GM19099 (cell line): ENCODE results near the gene FGF19.

Experiments
- POLR2A ChIP-seq: IDR thresholded peaks from 3 replicates; pipeline ENCODE4 v1.6.1; 2011; ENCODE audit warnings: low read depth; ENCODE audit not compliant: insufficient read length; ENCODE audit errors: extremely low read depth

Gene FGF19

DNA sequence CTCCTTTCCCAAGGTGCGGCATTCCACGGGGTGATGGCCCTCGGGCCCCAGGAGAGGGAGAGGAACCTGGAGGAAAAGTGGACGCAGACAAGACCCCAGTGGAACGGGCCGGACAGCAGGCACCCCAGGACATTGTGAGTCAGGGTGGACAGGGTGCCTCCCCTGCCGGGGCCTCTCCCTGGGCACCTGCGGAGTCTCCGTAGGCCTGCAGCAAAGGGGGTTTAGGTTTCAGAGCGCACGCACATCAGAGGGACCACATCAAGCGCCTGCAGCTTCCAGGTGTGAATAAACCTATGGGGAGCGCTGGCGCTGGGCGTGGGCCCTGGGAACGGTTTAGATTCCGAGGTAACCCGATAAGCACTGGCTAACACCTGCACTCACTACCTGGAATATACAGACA is 22.7 kb upstream of the FGF19 start:
- TF ChIP-seq POLR2A: no peak

DNA sequence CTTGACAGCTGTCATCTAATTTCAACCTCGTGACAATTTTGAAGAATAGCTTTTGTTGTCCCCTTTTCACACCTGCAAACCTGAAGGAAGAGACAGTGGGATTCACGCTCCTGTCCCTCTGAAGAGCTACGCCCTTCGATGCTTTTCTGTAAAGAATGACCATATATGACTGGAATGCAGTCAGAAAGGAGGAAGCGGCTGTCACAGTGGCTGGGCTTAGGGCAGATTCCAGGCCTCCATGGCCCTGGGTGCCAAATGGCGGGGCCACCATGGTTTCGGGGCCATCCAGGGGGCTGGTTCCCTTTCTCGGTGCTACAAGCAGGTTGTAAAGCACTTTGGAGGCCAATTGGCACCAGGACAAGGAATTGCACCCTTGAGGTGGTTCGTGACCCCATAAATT is 22.2 kb upstream of the FGF19 start:
- TF ChIP-seq POLR2A: no peak

DNA sequence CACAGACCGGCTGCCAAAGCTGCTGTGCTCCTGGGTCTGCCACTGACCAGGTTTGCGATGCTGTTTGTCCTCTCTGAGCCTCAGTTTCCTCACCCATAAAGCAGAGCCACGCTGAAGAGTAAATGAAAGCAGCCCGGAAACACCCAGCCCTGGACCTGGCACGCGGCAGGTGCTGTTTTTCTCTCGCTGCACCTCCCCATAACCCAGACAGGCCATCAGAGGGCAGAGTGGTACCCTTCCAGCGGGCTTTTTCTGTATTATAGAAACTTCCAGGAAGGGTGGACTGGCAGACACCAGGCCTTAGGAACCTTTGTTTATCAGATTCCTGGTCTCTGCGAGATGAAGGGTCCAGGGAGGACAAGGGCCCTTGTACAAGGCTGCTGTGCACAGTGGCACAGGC is 17.9 kb upstream of the FGF19 start:
- TF ChIP-seq POLR2A: no peak

DNA sequence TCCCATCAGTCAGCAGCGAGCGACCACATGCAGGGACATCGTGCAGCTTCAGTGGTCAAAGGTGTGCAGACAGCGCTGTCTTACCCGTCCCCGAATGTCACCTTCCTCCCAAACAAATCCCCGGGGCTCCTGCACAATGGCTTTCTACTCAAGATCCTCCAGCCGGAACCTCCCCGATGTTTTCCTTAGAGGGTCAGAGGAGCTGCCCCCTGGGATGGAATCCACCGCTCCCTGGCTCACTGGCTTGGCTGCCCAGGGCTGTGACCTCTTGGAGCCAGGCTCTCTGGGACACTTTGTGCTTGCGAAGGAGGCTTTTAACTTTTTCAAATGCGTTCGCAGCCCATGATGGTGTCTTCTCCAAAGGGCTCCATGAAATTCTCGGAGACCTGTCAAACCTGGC is 17.3 kb upstream of the FGF19 start:
- TF ChIP-seq POLR2A: no peak

DNA sequence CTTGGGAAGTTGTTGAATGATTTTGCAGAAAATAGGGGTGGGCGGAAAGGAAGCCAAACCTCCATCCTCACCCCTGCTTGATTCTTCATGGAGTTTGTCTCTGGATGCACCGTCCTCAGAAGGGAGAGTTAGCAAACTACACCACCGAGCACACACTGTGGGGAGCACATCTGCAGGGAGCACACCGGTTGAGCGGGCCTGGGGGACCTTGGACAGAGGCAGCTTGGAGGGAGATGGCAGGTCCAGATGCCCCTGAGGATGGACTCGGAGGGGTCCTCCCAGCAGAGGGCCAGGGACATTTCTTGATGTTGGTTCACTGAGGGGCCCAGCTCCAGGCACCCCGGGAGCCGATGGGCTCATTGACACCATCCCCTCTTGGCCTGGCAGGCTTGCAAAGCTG is 15.1 kb upstream of the FGF19 start:
- no peak for TF ChIP-seq POLR2A

DNA sequence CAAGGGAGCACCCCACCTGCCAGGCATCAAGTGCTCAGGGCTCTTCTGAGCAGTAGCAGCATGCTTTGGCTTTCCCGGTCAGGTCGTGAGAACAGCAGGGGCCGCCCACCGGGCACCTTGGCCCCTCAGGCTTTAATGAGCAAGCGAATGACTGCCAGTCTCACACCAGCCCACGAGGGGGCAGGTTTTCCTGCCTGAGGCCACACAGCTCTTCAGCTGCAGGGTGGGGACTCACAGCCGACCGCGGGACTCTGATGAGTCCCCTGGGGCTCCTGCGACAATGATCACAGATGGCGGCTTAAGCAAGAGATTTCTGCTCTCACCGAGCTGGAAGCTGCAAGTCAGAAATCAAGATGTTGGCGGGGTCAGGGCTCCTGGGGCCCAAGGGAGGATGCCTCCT is 14.3 kb upstream of the FGF19 start:
- no peak for TF ChIP-seq POLR2A

DNA sequence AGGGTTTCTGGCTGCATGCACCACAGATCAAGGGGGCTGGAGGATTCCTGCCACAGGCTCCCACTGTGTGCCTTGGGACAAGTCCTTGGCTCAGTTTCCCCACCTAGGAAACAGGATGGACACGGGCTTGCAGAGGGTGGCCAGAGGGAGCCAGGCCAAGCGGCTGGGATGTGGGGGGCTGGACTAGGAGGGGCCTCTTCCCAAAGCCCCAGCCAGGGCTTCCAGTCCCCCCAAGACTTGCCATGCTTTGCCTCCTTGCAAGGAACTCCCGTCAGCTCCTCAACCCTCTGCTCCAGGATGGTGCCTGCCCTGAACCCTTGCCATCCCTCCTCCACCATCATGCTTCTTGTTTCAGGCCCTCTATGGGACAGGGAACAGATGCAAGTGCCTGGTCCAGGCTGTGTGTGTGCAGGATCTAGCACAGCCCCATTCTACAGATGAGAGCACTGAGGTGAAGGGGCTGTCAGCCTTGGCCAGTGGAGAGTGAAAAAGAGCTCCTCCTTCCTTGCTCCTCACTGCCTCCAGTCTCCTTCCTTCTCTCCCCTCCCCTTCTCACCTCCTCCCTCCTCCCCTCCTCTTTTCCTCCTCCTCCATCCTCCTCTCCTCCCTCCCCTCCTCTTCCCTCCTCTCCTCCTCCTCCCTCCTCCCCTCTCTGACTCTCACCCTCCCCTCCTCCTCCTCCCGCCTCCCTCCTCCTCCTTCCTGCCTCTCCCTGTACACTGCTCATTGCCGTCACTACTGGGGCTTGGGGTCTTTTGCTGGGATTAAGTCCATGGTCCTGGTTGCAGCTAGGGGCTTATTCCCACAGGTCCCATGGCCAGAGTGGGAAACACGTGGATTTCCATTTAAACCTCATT is 13.3 kb upstream of the FGF19 start:
- no peak for TF ChIP-seq POLR2A

DNA sequence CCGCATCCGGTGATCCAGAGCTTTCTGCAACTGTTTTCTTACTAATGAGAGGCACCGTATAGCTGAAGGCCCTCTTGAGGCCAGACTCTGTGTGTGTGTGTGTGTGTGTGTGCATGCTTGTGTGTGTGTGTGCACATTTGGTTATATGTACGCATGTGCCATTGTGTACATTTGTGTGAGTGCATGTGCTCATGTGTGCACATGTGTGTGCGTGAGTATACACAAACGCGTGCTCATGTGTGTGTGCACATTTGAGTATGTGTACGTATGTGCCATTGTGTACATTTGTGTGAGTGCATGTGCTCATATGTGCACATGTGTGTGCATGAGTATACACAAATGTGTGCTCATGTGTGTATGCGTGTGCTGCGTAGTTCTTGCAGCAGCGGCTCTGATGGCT is 12.3 kb upstream of the FGF19 start:
- TF ChIP-seq POLR2A: no peak

DNA sequence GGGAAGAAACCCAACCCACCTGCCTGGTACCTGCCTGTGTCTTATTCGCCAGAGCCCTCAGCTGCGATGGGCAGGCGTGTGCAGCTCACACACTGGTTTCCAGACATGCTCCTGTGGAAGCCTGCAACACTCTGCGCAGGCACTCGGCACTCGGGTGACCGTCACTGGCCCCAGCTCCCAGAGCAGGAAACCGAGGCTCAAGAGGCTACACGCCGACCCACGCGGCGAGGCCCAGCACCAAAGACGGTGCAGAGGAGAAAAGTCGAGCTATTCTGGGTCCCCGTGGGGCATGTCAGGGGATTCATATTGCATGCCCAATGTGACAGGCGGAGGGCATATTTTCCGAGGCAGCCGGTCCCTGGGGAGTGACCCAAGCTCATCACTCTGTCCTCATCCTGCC is 11.6 kb upstream of the FGF19 start:
- TF ChIP-seq POLR2A: no peak

DNA sequence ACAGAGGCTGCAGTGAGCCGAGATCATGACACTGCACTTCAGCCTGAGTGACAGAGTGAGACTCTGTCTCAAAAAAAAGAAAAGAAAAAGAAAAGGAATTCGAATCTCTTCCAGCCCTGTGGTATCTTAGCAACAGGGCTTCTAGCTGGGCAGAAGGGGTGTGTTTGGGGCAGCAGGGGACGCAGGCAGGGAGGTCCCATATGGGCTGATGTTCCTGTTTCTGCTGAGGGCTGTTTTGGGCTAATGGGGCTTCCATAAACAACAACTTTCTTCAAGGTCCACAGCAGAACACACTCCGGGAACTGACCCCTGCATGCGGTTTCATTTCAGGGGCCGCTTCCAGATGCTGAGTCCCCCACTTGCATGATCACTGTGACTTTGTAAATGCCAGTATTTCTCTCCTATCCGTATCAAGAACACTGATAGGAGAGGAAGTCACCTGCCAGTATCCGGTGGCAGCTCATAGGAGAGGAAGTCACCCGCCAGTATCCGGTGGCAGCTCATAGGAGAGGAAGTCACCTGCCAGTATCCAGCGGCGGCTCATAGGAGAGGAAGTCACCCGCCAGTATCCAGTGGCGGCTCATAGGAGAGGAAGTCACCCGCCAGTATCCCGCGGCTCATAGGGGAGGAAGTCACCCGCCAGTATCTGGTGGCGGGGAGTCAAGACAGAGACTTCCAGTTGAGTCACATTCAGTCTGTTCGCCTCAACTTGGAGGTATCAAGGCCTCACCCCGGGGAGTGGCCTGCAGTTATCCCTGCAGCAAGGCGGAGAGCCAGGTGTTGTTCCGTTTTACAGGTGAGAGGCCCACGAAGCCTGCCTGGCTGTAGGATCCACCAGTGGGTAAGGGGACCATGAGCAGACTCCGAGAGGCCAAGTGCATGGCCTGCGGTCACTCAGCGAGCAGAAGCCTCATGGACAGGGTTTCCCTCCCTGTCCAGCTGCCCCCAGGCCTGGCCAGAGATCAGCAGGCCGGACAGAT is 8.3 kb upstream of the FGF19 start:
- no peak for TF ChIP-seq POLR2A

DNA sequence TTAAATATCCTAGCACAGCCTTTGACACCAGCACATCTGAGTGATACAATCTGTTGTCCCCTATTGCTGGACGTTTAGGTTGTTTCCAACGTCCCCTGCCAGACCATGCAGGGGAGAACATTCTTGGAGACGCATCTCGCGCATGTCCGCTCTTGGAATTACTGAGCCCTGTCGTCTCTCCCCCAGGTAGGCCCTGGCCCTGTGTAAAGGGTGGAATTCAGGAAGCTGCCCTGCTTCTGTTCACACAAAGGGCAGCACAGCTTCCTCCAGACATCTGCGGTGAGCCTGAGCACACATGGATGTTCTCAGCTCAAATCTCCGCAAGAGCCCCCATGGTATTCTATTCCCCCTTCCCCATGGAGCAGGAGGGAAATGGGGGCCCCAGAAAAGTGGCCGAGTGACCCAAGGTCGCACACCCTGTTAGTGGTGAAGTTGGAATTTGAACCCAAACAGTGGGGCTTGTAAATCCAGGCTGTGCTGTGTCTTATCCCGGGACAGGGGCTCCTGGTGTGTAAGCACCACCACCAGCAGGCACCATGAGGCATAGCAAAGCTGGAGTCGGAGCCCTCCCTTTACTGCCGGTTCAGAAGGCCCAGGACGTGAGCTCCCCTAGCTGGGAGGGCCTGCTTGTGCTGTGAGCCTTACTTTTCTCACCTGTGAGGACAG is 5.0 kb upstream of the FGF19 start:
- TF ChIP-seq POLR2A: no peak

DNA sequence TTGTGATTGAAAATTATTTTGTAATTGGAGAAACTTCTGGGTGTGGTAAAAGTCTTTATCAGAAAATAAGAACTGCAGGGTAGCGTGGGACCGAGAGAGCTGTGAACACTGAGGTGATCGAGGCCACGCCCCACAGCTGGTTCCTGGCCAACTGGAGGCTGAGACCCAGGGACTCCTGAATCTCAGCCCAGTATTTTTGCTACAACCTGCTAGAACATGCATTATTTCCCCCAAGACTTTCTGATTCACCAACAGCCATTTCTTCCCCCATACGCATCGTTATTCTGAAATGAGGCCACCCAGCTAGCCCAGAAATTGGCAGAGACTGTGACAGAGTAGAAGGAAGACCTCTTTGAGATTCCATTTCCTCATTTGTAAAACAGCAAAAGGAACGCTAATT is 3.4 kb upstream of the FGF19 start:
- no peak for TF ChIP-seq POLR2A

DNA sequence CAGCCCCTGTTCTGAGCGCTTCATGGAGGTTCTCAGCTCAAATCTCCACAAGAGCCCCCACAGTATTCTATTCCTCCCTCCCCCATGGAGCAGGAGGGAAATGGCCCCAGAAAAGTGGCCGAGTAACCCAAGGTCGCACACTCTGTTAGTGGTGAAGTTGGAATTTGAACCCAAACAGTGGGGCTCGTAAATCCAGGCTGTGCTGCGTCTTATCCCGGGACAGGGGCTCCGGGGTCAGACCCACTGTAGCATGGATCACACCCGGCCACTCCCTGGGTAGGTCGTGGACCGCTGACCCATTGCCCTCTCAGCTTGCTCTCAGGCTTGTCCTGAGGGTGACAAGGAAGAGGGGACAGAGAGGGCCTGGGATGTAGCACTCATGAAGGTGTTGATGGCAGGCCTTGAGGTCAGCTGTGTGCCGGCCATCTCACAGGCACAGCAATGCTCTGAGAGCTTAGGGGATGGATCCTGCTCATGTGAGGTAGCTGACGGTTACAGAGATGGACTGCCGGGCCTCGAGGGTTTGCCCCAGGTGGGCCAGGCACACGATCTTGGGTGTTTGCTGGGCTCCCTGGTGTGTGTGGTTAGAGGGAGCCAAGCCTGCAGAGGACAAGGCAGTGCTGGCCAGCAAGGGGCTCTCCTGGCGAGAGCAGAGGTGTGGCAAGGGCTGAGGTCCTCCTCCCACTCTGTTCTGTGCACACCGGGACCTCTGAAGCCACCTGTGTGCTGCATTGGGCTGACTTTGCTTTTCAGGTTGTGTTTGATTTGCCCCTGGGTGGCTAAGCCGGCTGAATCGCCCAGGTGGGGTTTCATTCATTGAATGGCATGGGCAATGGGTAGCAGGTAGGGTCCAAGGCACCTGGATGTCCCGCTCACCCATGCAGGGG is 2.3 kb upstream of the FGF19 start:
- TF ChIP-seq POLR2A: no peak

DNA sequence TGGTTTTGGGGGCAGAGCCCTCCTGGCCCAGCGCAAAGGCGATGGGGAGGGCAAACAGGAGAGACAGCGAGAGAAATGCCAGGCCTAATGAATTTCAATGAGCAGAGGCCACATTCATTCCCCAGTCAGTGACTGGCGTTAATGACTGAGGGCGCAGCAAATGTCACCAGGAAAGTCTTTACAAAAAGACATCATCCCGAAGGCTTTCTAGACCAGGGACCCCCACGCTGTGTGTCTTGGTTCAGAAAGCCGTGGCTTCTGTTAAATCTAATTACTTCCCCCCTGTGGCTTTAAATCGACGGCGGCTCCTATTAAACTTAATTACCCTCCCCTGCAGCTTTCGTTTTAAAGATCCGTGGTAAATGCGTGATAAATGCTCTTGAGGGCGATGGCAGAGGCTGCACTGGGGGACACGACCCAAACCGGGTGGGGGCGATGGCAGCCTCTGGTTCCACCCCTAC is 1.6 kb upstream of the FGF19 start:
- TF ChIP-seq POLR2A: no peak
